Endometrial microvascular endothelial cells (primary cell): Measurements from ENCODE around the gene SLC29A4. TPM values are rescaled to one million over a fixed set of nuclear protein-coding genes. Genes with fewer than 3 reads are reported as not detected.
"Not testable (repeated sequence)": the region's sequence is repeated elsewhere in the genome, so short reads cannot be mapped to it uniquely, and the experiment has no call there.

ENCODE experiments used
- in situ Hi-C: cut with HindIII; loops from 2 replicates; pipeline ENCODE4 v1.10.0; 2017; ENCODE audit warnings: low sequenced_read_pairs, low pct_unique_long_range_greater_than_20kb; ENCODE audit errors: inconsistent ontology term
- total RNA-seq: library from RNA; depleted of rRNA; stranded (reverse); fragments of >200 nt; gene quantifications from one replicate; pipeline ENCODE4 v1.2.3, GENCODE V29; 2015; ENCODE audit errors: inconsistent ontology term

SLC29A4 gene
- total RNA-seq, 1 donor from 2014 or later, result 1.4 TPM

- in situ Hi-C loops, result no loop called here
Observed at GRCh38 chr7:5314864-5315263, 32.1 kb downstream of the SLC29A4 start.

DNA sequence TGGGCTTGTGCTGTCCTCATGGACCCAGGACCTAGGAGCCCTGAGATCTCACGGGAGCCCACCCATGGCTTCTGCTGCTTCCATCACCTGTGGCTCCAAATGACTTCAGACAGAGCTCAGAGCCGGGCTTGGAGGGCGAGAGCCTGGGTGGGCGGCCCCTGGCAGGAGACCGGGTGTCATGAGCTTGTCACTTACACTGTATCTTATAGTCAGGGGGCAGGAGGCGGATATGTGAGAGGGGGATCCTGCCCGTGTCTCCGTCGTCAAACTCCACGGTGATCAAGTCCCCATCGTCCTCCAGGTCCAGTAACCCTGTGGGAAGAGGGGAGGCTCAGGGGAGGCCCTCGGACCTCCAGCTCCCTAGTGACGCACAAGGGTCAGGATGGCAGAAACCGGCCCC, 33.0 kb downstream of the SLC29A4 start:
- in situ Hi-C loops, result no loop called here

- in situ Hi-C loops, result not testable (repeated sequence)
Observed at GRCh38 chr7:5318613-5319012, 35.9 kb downstream of the SLC29A4 start.

GRCh38 chr7:5320391-5320790, 37.6 kb downstream of the SLC29A4 start:
- in situ Hi-C loops, result no loop called here

GRCh38 chr7:5320802-5321396, 38.2 kb downstream of the SLC29A4 start:
- in situ Hi-C loops, result no loop called here

DNA sequence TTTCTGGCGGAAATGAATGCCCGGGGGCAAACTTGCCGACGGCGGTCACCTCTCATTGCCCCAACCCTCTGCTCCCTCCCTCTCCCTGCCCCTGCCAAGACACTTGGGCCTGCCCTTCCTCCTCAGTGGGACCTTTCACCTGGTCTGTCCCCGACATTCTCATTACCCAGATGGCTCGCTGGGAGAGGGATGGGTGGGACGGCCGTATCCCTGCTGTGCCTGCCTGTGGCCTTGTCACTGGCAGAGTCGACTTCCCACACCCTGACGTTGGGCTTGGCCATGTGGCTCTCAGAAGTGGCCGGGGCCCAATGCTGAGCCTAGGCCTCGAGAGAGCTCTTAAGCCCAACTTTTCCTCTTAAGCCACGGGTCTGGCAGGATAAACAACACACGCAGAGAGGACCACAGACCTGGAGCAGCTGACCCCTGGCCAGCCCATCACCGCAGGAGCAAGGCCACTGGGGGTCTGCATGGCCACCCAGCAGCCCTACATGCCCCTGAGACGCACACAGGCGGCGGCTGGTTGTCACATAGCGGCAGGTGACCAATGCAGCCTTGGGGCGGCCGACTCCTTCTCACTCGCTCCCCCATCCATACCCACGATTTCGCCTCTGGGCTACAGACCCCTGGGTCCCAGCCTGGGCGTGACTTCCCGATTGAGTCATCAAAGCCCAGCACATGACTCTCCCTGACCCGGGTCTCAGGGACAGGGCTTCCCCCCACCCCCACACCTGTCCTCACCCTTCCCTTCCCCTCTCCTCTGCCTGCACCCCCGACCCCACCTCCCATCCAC, 40.1 kb downstream of the SLC29A4 start:
- in situ Hi-C loops, result no loop called here

DNA sequence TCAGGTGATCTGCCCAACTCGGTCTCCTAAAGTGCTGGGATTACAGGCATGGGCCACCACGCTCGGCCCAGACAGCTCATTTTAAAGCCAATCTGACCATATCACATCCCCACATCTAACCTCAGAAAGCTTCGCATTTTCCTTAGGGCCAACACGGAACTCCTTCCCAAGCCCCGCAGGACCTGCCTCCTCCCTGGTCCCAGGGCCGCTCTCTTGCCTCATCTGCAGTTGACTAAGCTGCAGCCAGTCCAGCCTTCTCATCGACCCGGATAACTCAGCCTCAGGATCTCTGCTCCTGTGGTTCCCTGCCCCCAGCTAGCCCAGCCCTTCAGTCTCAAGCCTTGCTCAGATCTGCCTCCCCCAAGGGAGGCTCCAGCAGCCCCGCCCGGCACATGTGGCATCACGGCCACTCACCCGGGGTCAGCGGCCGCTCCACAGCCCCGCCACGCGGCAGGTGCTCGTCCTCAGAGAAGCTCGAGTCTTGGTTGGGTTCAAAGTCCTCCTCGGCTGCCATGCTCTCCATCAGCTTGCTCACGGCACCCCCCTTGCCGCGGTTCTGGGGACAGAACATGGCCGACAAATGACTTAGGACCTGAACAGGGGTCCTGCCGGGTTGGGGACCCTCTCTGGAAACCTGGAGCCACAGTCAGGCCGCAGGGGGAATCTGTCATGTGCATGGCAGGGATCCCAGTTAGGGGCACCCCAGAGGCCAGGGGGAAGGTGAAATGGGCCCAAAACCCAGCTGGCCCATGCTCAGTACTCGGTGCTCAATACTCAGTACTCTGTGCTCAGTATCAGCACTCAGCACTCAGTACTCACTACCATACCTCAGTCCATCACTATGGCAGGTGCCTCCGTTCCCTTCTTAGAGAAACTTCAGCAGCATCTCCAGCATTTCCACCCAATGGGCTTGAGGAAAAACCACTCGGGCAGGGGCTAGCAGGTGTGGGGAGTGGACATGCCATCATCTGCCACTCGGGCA, 41.3 kb downstream of the SLC29A4 start:
- in situ Hi-C loops, result not testable (repeated sequence)

DNA sequence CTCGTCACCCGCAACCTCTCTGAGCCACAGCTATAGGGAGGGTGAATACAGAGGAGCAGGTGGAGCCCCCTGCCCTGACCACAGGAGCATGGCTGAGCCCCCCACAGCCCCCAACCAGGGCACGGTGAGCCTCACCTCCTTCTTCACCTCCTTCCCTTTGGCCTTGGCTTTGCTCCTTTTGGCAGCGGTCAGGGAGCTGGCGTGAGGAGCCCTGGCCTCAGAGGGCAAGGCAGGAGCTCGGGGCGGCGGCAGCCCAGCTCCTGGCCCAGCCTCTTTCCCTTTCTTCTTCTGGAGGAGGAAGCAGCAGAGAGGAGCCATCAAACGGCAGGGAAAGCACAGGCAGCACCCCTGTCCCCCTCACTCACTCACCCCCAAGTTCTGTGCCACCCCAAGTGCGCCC, 42.2 kb downstream of the SLC29A4 start:
- in situ Hi-C loops, result no loop called here

DNA sequence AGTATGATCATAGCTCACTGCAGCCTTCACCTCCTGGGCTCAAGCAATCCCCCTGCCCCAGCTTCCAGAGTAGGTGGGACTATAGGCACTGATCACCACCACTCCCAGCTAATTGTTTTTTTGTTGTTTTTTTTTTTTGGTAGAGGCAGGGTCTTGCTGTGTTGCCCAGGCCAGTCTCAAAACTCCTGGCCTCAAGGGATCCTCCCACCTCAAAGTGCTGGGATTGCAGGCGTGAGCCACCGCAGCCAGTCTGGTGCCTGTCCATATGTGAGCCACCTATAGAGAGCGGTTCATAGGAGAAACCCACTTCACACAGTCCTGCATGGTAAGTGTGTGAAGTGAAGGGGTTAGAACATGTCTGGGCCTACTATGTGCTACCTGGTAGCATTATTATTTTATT, 47.5 kb downstream of the SLC29A4 start:
- in situ Hi-C loops, result no loop called here

DNA sequence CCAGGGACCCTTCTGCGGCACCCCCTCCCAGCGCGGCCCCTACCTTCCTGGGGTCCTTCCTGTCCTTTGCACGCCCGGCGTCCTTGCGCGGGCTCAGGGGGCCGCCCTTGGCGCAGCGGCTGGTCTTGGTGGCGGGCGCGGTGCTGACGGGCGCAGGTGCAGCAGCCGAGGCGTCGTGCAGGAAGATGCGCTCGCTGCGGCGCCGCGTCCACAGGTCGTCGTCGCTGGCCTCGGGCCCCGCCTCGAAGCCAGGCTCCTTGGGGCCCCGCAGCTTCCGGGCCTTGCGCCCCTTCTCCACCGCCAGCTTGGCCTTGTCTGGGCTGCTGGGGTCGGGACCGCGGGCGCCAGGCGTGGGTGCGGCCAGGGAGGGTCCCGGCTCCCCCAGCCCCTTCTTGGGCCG, 49.8 kb downstream of the SLC29A4 start:
- in situ Hi-C loops, result no loop called here

DNA sequence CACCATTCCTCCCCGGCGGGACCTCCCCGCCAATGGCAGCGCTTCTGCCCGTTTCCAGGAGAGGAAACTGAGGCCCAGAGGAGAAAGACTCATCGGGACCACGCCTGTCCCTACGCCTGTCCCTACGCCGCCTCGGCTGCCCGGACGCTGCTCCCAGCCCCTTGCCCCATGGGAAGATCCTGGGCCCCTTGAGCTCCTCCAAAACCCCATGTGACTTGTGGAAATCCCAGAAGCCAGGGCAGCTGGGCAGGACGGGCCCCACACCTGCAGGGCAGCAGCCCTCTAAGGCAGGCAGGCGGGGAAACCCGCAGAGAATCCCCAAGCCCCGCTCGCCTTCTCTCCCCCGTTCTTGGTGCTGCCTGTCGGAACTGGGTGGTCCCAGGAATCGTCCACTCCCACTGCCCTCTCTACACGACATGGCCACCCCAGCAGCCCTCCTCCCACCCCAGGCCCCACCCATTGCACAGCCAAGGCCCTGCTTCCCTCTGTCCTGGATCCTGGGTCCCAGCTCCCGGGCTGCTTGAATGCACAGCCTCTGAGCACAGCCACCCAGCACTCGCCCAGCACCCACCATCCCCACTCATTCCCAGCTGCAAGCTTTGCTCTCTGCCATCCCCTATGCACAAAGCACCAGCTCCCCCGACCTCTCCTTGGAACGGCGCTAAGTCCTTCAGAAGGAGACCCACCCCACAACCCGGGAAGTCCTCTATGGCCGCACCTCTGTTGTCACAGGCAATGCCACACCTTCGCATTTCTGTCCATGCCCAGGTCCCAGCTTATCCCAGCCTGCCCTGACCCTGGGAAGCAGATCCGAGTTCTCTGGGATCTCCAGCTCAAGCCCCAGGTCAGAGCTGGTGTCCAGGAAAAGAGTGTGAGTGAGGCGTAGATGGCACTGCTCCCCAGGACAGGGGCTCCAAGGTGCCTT, 50.6 kb downstream of the SLC29A4 start:
- in situ Hi-C loops, result no loop called here

DNA sequence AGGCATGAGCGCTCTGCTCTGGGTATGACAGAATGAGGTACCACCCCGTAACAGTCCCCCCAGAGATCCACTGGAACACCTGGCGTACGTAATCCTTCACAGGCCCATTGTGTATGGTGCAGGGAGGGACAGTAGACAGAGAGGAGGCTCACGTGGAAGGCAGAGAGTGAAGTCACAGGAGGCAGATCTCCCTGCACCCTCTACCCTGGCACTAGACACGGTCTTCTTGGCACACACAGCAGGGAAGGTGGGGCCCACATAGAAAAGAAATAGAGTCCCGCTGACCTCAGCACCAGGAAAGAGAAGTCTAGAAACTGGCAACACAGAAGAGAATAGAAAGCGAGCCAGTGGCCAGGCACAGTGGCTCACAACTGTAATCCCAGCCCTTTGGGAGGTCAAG, 51.9 kb downstream of the SLC29A4 start:
- in situ Hi-C loops, result no loop called here

- in situ Hi-C loops, result no loop called here
Observed at GRCh38 chr7:5337047-5337446, 54.3 kb downstream of the SLC29A4 start.

GRCh38 chr7:5339955-5340354, 57.2 kb downstream of the SLC29A4 start:
- in situ Hi-C loops, result no loop called here

DNA sequence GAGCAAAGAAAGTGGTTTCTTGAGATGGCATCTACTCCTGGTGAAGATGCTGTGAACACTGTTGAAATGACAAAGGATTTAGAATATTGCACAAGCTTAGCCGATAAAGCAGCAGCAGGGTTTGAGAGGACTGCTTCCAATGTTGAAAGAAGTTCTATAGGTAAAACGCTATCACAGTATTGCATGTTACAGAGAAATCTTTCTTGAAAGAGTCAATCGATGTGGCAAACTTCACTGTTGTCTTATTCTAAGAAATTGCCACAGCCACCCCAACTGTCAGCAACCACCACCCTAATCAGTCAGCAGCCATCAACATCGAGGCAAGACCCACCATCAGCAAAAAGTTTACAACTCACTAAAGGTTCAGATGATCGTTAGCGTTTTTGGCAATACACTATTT, 59.9 kb downstream of the SLC29A4 start:
- in situ Hi-C loops, result no loop called here

- in situ Hi-C loops, result no loop called here
Observed at GRCh38 chr7:5343884-5344283, 61.1 kb downstream of the SLC29A4 start.

GRCh38 chr7:5344342-5344741, 61.6 kb downstream of the SLC29A4 start:
- in situ Hi-C loops, result no loop called here

GRCh38 chr7:5345171-5345570, 62.4 kb downstream of the SLC29A4 start:
- in situ Hi-C loops, result no loop called here

DNA sequence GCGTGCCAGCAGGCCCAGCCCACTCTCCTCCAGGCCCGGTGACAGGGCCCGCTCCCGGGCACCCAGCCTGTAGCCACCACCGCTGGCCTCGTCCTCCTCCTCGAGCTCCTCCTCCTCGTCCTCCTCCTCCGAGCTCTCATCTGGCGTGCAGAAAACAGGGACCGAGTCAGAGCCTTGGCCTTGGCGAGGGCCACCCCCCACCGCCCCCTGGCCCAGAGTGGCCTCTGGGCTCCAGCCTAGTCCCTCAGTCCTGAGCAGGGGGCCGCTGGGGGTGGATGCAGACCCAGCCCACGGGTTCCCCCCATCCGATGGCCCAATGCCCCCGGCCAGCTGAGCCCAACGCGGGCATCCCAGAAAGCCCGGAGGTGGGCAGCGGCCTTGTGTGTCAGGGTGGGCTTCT, 62.9 kb downstream of the SLC29A4 start:
- in situ Hi-C loops, result no loop called here
